Esophagus squamous epithelium (tissue), 4 donors: ENCODE data around the gene CELA2B.

Experiments used
- POLR2A ChIP-seq, 4 donors: fragments of 450-650 bp; IDR thresholded peaks; one replicate each; pipeline ENCODE4 v1.6.1; 2017; ENCODE audit warnings: antibody characterized with exemption in 4 of 4, mild to moderate bottlenecking in 4 of 4, moderate library complexity in 3 of 4
- TF ChIP-seq, protein P1 (sequence below), 6 experiments: fragments of 450-650 bp in 4 of 6; fragments of 200-600 bp in 2 of 6; sonication (generic) in 2 of 6; IDR thresholded peaks; one replicate each; pipeline ENCODE4 v1.5.1; 2016 to 2019; ENCODE audit warnings: antibody characterized with exemption in 6 of 6, mild to moderate bottlenecking in 4 of 6, moderate library complexity in 4 of 6

DNA sequence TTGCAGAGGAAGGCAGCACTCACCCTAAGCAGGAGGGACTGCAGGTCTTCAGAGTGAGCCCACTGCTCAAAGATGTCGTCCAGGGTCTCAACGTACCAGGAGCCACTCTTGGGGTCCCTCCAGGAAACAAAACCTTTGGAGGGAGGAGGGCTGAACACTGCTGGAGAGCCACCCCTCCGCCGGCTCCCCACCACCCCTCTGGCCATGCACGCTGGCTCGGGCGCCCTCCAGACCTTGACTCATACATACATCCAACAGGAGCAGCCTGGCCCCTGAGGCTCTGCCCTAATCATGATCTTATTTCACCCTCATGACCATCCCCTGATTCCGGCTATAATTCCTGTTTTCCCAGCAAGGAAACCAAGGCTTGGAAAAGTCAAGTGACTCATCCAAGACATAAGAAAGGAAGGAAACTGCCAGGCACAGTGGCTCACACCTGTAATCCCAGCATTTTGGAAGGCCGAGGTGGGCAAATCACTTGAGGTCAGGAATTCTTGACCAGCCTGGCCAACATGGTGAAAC, 18.0 kb downstream of the CELA2B start:
- TF ChIP-seq, protein P1, sequence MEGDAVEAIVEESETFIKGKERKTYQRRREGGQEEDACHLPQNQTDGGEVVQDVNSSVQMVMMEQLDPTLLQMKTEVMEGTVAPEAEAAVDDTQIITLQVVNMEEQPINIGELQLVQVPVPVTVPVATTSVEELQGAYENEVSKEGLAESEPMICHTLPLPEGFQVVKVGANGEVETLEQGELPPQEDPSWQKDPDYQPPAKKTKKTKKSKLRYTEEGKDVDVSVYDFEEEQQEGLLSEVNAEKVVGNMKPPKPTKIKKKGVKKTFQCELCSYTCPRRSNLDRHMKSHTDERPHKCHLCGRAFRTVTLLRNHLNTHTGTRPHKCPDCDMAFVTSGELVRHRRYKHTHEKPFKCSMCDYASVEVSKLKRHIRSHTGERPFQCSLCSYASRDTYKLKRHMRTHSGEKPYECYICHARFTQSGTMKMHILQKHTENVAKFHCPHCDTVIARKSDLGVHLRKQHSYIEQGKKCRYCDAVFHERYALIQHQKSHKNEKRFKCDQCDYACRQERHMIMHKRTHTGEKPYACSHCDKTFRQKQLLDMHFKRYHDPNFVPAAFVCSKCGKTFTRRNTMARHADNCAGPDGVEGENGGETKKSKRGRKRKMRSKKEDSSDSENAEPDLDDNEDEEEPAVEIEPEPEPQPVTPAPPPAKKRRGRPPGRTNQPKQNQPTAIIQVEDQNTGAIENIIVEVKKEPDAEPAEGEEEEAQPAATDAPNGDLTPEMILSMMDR (IDR thresholded peaks at IDR 0.05) = no peak
- TF ChIP-seq POLR2A (IDR thresholded peaks at IDR 0.05) = no peak
